Suprapubic skin (tissue), 4 donors: Measurements from ENCODE around the gene EYS.

ENCODE experiments used
- EP300 ChIP-seq: sonication (generic); formaldehyde crosslinking; IDR thresholded peaks from one replicate; pipeline ENCODE4 v1.6.1; 2017; ENCODE audit warnings: antibody characterized with exemption
- POLR2A ChIP-seq, 2 donors: fragments of 450-650 bp; IDR thresholded peaks; one replicate each; pipeline ENCODE4 v1.6.1; 2017; ENCODE audit warnings: antibody characterized with exemption in 2 of 2, mild to moderate bottlenecking in 2 of 2, moderate library complexity in 2 of 2
- POLR2AphosphoS5 ChIP-seq, 3 donors: sonication (generic); formaldehyde crosslinking; IDR thresholded peaks; one replicate each; pipeline ENCODE4 v1.6.1; 2017; ENCODE audit warnings: antibody characterized with exemption in 3 of 3
- TF ChIP-seq, protein P1 (sequence below), 2 donors: fragments of 200-600 bp in 1 of 2; fragments of 450-650 bp in 1 of 2; sonication (generic) in 1 of 2; IDR thresholded peaks; one replicate each; pipeline ENCODE4 v1.5.1; 2016 to 2019; ENCODE audit warnings: antibody characterized with exemption in 2 of 2, mild to moderate bottlenecking in 1 of 2, moderate library complexity in 1 of 2

DNA sequence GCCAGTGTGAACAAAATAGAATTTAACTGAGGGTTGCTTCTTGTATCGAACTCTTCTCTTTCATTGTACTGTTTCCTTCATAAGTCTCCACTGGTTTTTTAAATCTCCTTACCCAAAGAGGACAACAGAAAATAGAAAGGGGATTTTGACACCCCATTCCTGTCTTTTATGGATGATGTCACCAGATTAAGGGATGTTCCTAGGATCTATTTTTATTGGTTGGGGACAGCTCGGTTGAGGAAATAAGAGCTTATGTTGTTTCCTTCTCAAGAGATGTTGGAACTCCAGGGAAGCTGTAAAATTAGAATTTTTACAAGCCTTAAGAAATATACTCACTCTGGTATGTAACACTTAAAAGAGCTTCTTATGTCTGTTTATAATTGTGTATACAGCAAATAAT is 1900.0 kb downstream of the EYS start:
- TF ChIP-seq, protein P1, sequence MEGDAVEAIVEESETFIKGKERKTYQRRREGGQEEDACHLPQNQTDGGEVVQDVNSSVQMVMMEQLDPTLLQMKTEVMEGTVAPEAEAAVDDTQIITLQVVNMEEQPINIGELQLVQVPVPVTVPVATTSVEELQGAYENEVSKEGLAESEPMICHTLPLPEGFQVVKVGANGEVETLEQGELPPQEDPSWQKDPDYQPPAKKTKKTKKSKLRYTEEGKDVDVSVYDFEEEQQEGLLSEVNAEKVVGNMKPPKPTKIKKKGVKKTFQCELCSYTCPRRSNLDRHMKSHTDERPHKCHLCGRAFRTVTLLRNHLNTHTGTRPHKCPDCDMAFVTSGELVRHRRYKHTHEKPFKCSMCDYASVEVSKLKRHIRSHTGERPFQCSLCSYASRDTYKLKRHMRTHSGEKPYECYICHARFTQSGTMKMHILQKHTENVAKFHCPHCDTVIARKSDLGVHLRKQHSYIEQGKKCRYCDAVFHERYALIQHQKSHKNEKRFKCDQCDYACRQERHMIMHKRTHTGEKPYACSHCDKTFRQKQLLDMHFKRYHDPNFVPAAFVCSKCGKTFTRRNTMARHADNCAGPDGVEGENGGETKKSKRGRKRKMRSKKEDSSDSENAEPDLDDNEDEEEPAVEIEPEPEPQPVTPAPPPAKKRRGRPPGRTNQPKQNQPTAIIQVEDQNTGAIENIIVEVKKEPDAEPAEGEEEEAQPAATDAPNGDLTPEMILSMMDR (IDR thresholded peaks at IDR 0.05), result no peak
- no peak for TF ChIP-seq POLR2AphosphoS5 (IDR thresholded peaks at IDR 0.05)
- TF ChIP-seq POLR2A (IDR thresholded peaks at IDR 0.05), result no peak
- TF ChIP-seq EP300, result no peak
